Measurements from ENCODE around the gene DIO2. TPM values are rescaled to one million over a fixed set of nuclear protein-coding genes. Genes with fewer than 3 reads are reported as not detected.

The DIO2 gene
- total RNA-seq, 1 donor from 2014 or later, result 38.5 TPM

DNA sequence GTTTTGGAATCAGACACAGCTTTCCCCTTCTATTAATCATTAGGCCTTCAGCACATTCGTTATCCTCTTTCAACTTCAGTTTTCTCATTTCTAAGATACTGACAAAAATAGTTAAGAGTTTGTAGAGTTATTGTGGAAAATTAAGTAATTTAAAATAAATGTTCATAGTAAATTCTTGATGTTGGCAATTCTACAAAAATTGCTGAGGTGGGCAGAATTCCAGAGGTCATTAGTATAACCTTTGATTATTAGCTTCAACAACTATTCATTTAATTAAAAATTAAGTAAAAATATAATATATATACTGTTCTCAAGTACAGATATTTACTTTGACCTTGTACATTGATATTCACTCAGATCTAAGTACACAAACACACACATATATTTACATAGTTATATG, 58.5 kb downstream of the DIO2 start:
- H3K9me3 ChIP-seq, result no peaks in the 10 kb centered on the region
- intact Hi-C loops (cut with DNase I), result no loop called here
- H3K27ac ChIP-seq, result no peak overlapping the region
- no peak overlapping the region for H3K4me3 ChIP-seq
- H3K36me3 ChIP-seq, result no peaks in the 10 kb centered on the region
- TF ChIP-seq CTCF (IDR thresholded peaks at IDR 0.05), result no peak
- no peak for TF ChIP-seq POLR2A (IDR thresholded peaks at IDR 0.05)
- no peak for TF ChIP-seq POLR2AphosphoS5 (IDR thresholded peaks at IDR 0.05; ENCODE audit: insufficient read depth in 1 of 2, low read depth in 1 of 2)
- H3K27me3 ChIP-seq, result no peaks in the 10 kb centered on the region
- no peak for DNase-seq (ENCODE audit: extremely low spot score in 2 of 2)
- H3K4me1 ChIP-seq, result peaks cover 5% of the 10 kb centered on the region

DNA sequence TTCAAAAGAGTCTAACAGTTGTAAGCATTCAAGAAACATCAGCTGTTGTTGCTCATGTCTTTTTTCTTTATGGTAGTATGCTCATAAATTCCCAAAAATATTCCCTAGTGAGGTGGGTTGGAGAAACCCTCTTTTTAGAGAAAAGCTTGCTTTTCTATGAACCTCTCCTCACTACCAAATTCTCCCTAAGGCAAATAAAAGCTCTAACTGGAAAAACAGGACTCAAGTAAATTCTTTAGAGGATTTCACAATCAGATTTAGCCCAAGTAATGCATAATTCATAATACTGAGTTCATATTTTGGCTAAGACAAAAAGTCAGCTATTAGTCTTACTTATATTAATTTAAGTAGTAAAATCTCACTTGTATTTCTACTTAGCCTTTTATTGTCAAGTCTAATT, 59.1 kb downstream of the DIO2 start:
- Histone ChIP-seq H3K4me3 (no peak overlapping the region), H3K9me3 (no peaks in the 10 kb centered on the region), H3K27me3 (no peaks in the 10 kb centered on the region), H3K4me1 (peaks cover 5% of the 10 kb centered on the region), H3K27ac (no peak overlapping the region), H3K36me3 (no peaks in the 10 kb centered on the region)
- TF ChIP-seq POLR2A (IDR thresholded peaks at IDR 0.05) (no peak), CTCF (IDR thresholded peaks at IDR 0.05) (no peak), POLR2AphosphoS5 (IDR thresholded peaks at IDR 0.05; ENCODE audit: insufficient read depth in 1 of 2, low read depth in 1 of 2) (no peak)
- no peak for DNase-seq (ENCODE audit: extremely low spot score in 2 of 2)
- intact Hi-C loops (cut with DNase I), result no loop called here

- Histone ChIP-seq H3K36me3 (no peaks in the 10 kb centered on the region), H3K4me1 (peaks cover 5% of the 10 kb centered on the region), H3K4me3 (no peak overlapping the region), H3K27me3 (no peaks in the 10 kb centered on the region), H3K27ac (no peak overlapping the region), H3K9me3 (no peaks in the 10 kb centered on the region)
- TF ChIP-seq POLR2AphosphoS5 (IDR thresholded peaks at IDR 0.05; ENCODE audit: insufficient read depth in 1 of 2, low read depth in 1 of 2), result no peak
- TF ChIP-seq CTCF (IDR thresholded peaks at IDR 0.05), result no peak
- TF ChIP-seq POLR2A (IDR thresholded peaks at IDR 0.05), result no peak
- no peak for DNase-seq (ENCODE audit: extremely low spot score in 2 of 2)
- intact Hi-C loops (cut with DNase I), result no loop called here
Observed at GRCh38 chr14:80150301-80150700, 61.0 kb downstream of the DIO2 start.
